SK-N-SH (cell line): Measurements from ENCODE around the gene LEMD1. TPM values are rescaled to one million over a fixed set of nuclear protein-coding genes. Genes with fewer than 3 reads are reported as not detected.

Experiments
- CTCF ChIA-PET: fragments of 300-600, 350-600 bp; formaldehyde crosslinking; extraction: SDS; loops from one replicate; lab custom pipeline; 2021; lab: Yijun Ruan, JAX
- POLR2A ChIA-PET: fragments of 350-600 bp; sonication (Branson Sonifier 250); formaldehyde crosslinking; extraction: SDS; loops from one replicate; lab custom pipeline; 2020; ENCODE audit warnings: antibody characterized with exemption, inconsistent platforms; lab: Yijun Ruan, JAX
- DNase-seq: peaks from one replicate; pipeline ENCODE4 v3.0.0; 2012
- H2AFZ ChIP-seq: fragments of 200-600 bp; sonication (generic); 2 replicates; pipeline ENCODE4 v1.8.1; 2016; ENCODE audit warnings: antibody characterized with exemption, mild to moderate bottlenecking, low read depth
- H3F3A ChIP-seq: fragments of 200-600 bp; sonication (generic); replicated peaks from 2 replicates; pipeline ENCODE3; 2016; ENCODE audit warnings: antibody characterized with exemption, mild to moderate bottlenecking; ENCODE audit not compliant: insufficient read depth
- H3K27ac ChIP-seq, 2 experiments: fragments of 200-500 bp in 1 of 2; fragments of 200-600 bp in 1 of 2; sonication (Bioruptor generic) in 1 of 2; sonication (generic), shearing (Covaris generic) in 1 of 2; 2 replicates each; pipeline versions ENCODE4 v1.5.1 to v1.6.1; 2014 to 2016; ENCODE audit warnings: low read depth in 2 of 2, inconsistent platforms in 1 of 2, low read length in 1 of 2, mild to moderate bottlenecking in 1 of 2, mixed read lengths in 1 of 2
- H3K27me3 ChIP-seq: fragments of 200-600 bp; sonication (generic), shearing (Covaris generic); 2 replicates; pipeline ENCODE4 v1.6.1; 2016; ENCODE audit warnings: mixed run types; ENCODE audit not compliant: insufficient read depth
- H3K36me3 ChIP-seq, 2 experiments: fragments of 200-500 bp in 1 of 2; fragments of 200-600 bp in 1 of 2; sonication (Bioruptor generic) in 1 of 2; sonication (generic) in 1 of 2; replicated peaks in 1 of 2; 2 replicates each; pipeline versions ENCODE3 to v1.5.1; 2014 to 2016; ENCODE audit warnings: low read length in 1 of 2, mild to moderate bottlenecking in 1 of 2; ENCODE audit not compliant: insufficient read depth in 2 of 2, control insufficient read depth in 1 of 2
- H3K4me1 ChIP-seq, 2 experiments: fragments of 200-500 bp in 1 of 2; fragments of 200-600 bp in 1 of 2; sonication (Bioruptor generic) in 1 of 2; sonication (generic), shearing (Covaris generic) in 1 of 2; 2 replicates each; pipeline versions ENCODE4 v1.5.1 to v1.6.1; 2014 to 2016; ENCODE audit warnings: low read depth in 1 of 2, low read length in 1 of 2, mixed run types in 1 of 2; ENCODE audit not compliant: insufficient read depth in 2 of 2, control insufficient read depth in 1 of 2
- H3K4me2 ChIP-seq: fragments of 200-600 bp; sonication (generic), shearing (Covaris generic); 2 replicates; pipeline ENCODE4 v1.6.1; 2017; ENCODE audit warnings: mixed run types
- H3K4me3 ChIP-seq, 2 experiments: fragments of 200-500 bp in 1 of 2; fragments of 200-600 bp in 1 of 2; sonication (Bioruptor generic) in 1 of 2; sonication (generic), shearing (Covaris generic) in 1 of 2; 2 replicates each; pipeline versions ENCODE4 v1.5.1 to v1.8.1; 2014 to 2016; ENCODE audit warnings: low read depth in 2 of 2, inconsistent platforms in 1 of 2, low read length in 1 of 2, mild to moderate bottlenecking in 1 of 2, mixed read lengths in 1 of 2, moderate library complexity in 1 of 2
- H3K79me2 ChIP-seq: fragments of 200-600 bp; sonication (generic); 2 replicates; pipeline ENCODE4 v1.8.1; 2017; ENCODE audit warnings: mild to moderate bottlenecking; ENCODE audit not compliant: insufficient read depth
- H3K9ac ChIP-seq: fragments of 200-600 bp; sonication (generic); 2 replicates; pipeline ENCODE4 v1.6.1; 2017; ENCODE audit warnings: mixed run types
- H3K9me2 ChIP-seq: fragments of 200-600 bp; sonication (generic); 2 replicates; pipeline ENCODE4 v1.6.1; 2017; ENCODE audit warnings: mixed run types
- H3K9me3 ChIP-seq: fragments of 200-600 bp; sonication (generic); 2 replicates; pipeline ENCODE4 v1.6.1; 2017; ENCODE audit warnings: mixed run types, mild to moderate bottlenecking, moderate library complexity
- H4K20me1 ChIP-seq: fragments of 200-600 bp; sonication (generic); 2 replicates; pipeline ENCODE4 v1.6.1; 2017; ENCODE audit warnings: mild to moderate bottlenecking, mixed run types; ENCODE audit not compliant: insufficient read depth
- CTCF ChIP-seq: fragments of 200-600 bp; sonication (generic); IDR thresholded peaks from 2 replicates; pipeline ENCODE4 v1.6.1; 2017; ENCODE audit warnings: antibody characterized with exemption, mild to moderate bottlenecking, moderate library complexity
- EP300 ChIP-seq, 2 experiments: IDR thresholded peaks; 2 replicates each; pipeline versions ENCODE4 v1.4.0 to v1.6.1; 2012; ENCODE audit warnings: borderline replicate concordance in 1 of 2, low read depth in 1 of 2, low read length in 1 of 2
- MAX ChIP-seq: IDR thresholded peaks from 2 replicates; pipeline ENCODE4 v1.4.0; 2012; ENCODE audit warnings: low read depth
- NFIC ChIP-seq: IDR thresholded peaks from 2 replicates; pipeline ENCODE4 v1.4.0; 2012; ENCODE audit warnings: borderline replicate concordance
- REST ChIP-seq: IDR thresholded peaks from 2 replicates; pipeline ENCODE4 v1.6.1; 2012; ENCODE audit warnings: mild to moderate bottlenecking, low read depth, low read length, moderate library complexity
- SIN3A ChIP-seq: IDR thresholded peaks from 2 replicates; pipeline ENCODE4 v1.6.1; 2012; ENCODE audit warnings: low read depth, mild to moderate bottlenecking, low read length, moderate library complexity, borderline replicate concordance
- TEAD4 ChIP-seq: IDR thresholded peaks from 2 replicates; pipeline ENCODE4 v1.4.0; 2012; ENCODE audit warnings: mild to moderate bottlenecking, borderline replicate concordance; ENCODE audit not compliant: insufficient read depth
- ZBTB33 ChIP-seq: IDR thresholded peaks from 2 replicates; pipeline ENCODE4 v1.4.0; 2012; ENCODE audit warnings: low read depth, borderline replicate concordance
- WGBS: methylation state at CpG from one replicate; pipeline ENCODE4 v1.1.6; 2017; ENCODE audit warnings: low lambda C conversion rate; 5-methylcytosine and 5-hydroxymethylcytosine counted together
- polyA plus RNA-seq, 3 experiments: library from polyadenylated mRNA; depleted of rRNA; stranded (reverse); fragments of >200 nt; gene quantifications; 2 replicates each; pipeline ENCODE4 v1.2.3, GENCODE V29; 2012

The LEMD1 gene
- polyA plus RNA-seq, 1 of the 3 experiments (the other 2 are of a cell fraction) = not detected

GRCh38 chr1:205369701-205370123 is 52.1 kb downstream of the LEMD1 start:
- Histone ChIP-seq H3F3A (peaks cover 22% of the 10 kb centered on the region), H3K4me2 (no peak overlapping the region), H4K20me1 (no peaks in the 10 kb centered on the region), H3K9me2 (no peaks in the 10 kb centered on the region), H3K27me3 (no peaks in the 10 kb centered on the region), H3K9me3 (no peaks in the 10 kb centered on the region), H3K27ac (no peak overlapping the region), H3K36me3 (no peaks in the 10 kb centered on the region), H3K4me1 (peaks cover 2 to 20% of the 10 kb centered on the region in 2 experiments), H3K79me2 (no peaks in the 10 kb centered on the region), H3K4me3 (no peak overlapping the region), H2AFZ (no peak overlapping the region), H3K9ac (no peak overlapping the region)
- no peak for DNase-seq
- no peak for TF ChIP-seq NFIC
- ChIA-PET POLR2A (no interaction called here), CTCF (interaction anchor here (0.7 to 1.7 kb wide), 5 partner anchors 15 to 154 kb away, joined by 3 to 8 read pairs (median 3); no protein-coding TSS in a partner anchor)
- 83% methylated on average over 3 of the region's 3 CpGs for WGBS

GRCh38 chr1:205368478-205368877 is 53.4 kb downstream of the LEMD1 start:
- no peaks in the 10 kb centered on the region for H4K20me1 ChIP-seq
- POLR2A ChIA-PET = no interaction called here
- H3K36me3 ChIP-seq = no peaks in the 10 kb centered on the region
- 95% methylated on average over 6 of the region's 6 CpGs for whole genome bisulfite sequencing
- H3F3A ChIP-seq = peaks cover 11% of the 10 kb centered on the region
- H3K4me3 ChIP-seq = no peak overlapping the region
- H3K79me2 ChIP-seq = no peaks in the 10 kb centered on the region
- H3K27ac ChIP-seq = no peak overlapping the region
- no peak overlapping the region for H2AFZ ChIP-seq
- no peak overlapping the region for H3K4me2 ChIP-seq
- no peak overlapping the region for H3K9ac ChIP-seq
- no peaks in the 10 kb centered on the region for H3K9me3 ChIP-seq
- no peak for TF ChIP-seq EP300 (IDR thresholded peaks at IDR 0.05; ENCODE audit: borderline replicate concordance in 1 of 2, low read depth in 1 of 2, low read length in 1 of 2)
- TF ChIP-seq REST = no peak
- TF ChIP-seq MAX = no peak
- TF ChIP-seq TEAD4 = no peak
- TF ChIP-seq SIN3A = no peak
- no peak for TF ChIP-seq CTCF
- TF ChIP-seq ZBTB33 = no peak
- no peaks in the 10 kb centered on the region for H3K9me2 ChIP-seq
- CTCF ChIA-PET = interaction anchor here (0.8 to 4.2 kb wide), 3 partner anchors 13 to 120 kb away, joined by 3 to 34 read pairs (median 14); no protein-coding TSS in a partner anchor
- peaks cover 0 to 12% of the 10 kb centered on the region in 2 experiments; a peak in 2 of 4 replicates for H3K4me1 ChIP-seq
- DNase-seq = no peak
- H3K27me3 ChIP-seq = no peaks in the 10 kb centered on the region
